H1 (cell line): ENCODE measurements around the gene MTO1. TPM values are rescaled to one million over a fixed set of nuclear protein-coding genes. Genes with fewer than 3 reads are reported as not detected.

ENCODE experiments used
- CTCF ChIA-PET: fragments of 300-600 bp; sonication (Branson Sonifier 250); formaldehyde crosslinking; loops from one replicate; lab custom pipeline; 2021; ENCODE audit not compliant: partially characterized antibody; lab: Charles Lee
- POLR2A ChIA-PET: fragments of 300-600 bp; sonication (Branson Sonifier 250); formaldehyde crosslinking; loops from one replicate; lab custom pipeline; 2021; ENCODE audit warnings: inconsistent platforms; ENCODE audit not compliant: partially characterized antibody; lab: Charles Lee
- DNase-seq, 2 experiments: peaks; one replicate each; pipeline versions ENCODE4 v3.0.0 to v3.0.0-alpha.2; 2010 to 2022; ENCODE audit warnings: low spot score in 2 of 2, low read depth in 1 of 2, mixed read lengths in 1 of 2
- FAIRE-seq: peaks from 2 replicates; lab custom pipeline; 2011; peaks lifted over from hg19 to GRCh38; lab: Jason Lieb, UNC
- H2AFZ ChIP-seq: 2 replicates; pipeline ENCODE4 v1.8.1; 2012; ENCODE audit warnings: low read length, inconsistent platforms
- H2AK5ac ChIP-seq: 2 replicates; pipeline ENCODE4 v1.6.1; 2013; ENCODE audit warnings: low read depth, low read length
- H2BK120ac ChIP-seq: replicated peaks from 2 replicates; pipeline ENCODE3; 2013; ENCODE audit warnings: low read depth, low read length, inconsistent platforms
- H2BK12ac ChIP-seq: 2 replicates; pipeline ENCODE4 v1.6.1; 2013; ENCODE audit warnings: low read depth, low read length
- H2BK15ac ChIP-seq: 2 replicates; pipeline ENCODE4 v1.6.1; 2013; ENCODE audit warnings: low read length
- H2BK20ac ChIP-seq: 2 replicates; pipeline ENCODE4 v1.6.1; 2013; ENCODE audit warnings: low read length
- H2BK5ac ChIP-seq: 2 replicates; pipeline ENCODE4 v1.6.1; 2013; ENCODE audit warnings: low read depth, low read length
- H3K14ac ChIP-seq: 2 replicates; pipeline ENCODE4 v1.6.1; 2013; ENCODE audit warnings: inconsistent platforms; ENCODE audit not compliant: insufficient read length
- H3K18ac ChIP-seq: 2 replicates; pipeline ENCODE4 v1.6.1; 2013; ENCODE audit warnings: low read length; ENCODE audit errors: extremely low read depth
- H3K23ac ChIP-seq: 2 replicates; pipeline ENCODE4 v1.6.1; 2013; ENCODE audit warnings: inconsistent platforms; ENCODE audit not compliant: insufficient read length
- H3K23me2 ChIP-seq: 2 replicates; pipeline ENCODE4 v1.6.1; 2013; ENCODE audit warnings: low read depth, low read length
- H3K27ac ChIP-seq: 2 replicates; pipeline ENCODE4 v1.6.1; 2011; ENCODE audit warnings: low read depth, low read length, inconsistent platforms
- H3K27me3 ChIP-seq, 4 experiments: replicated peaks in 1 of 4; 1 replicate in 1 of 4; 2 replicates in 3 of 4; pipeline versions ENCODE4 v1.6.1 to v1.8.1; 2011 to 2013; ENCODE audit warnings: low read length in 3 of 4, mild to moderate bottlenecking in 3 of 4, inconsistent platforms in 2 of 4, mixed read lengths in 2 of 4, moderate library complexity in 1 of 4; ENCODE audit not compliant: control insufficient read depth in 3 of 4, insufficient read depth in 3 of 4; ENCODE audit errors: extremely low read depth in 1 of 4
- H3K36me3 ChIP-seq, 4 experiments: 2 replicates each; pipeline versions ENCODE4 v1.6.1 to v1.8.1; 2011 to 2013; ENCODE audit warnings: mild to moderate bottlenecking in 4 of 4, low read length in 3 of 4, moderate library complexity in 2 of 4, control low read depth in 1 of 4, inconsistent platforms in 1 of 4; ENCODE audit not compliant: insufficient read depth in 4 of 4, control insufficient read depth in 2 of 4
- H3K4ac ChIP-seq: replicated peaks from 2 replicates; pipeline ENCODE3; 2013; ENCODE audit warnings: low read length, low read depth, mixed read lengths, inconsistent platforms; ENCODE audit not compliant: insufficient read length
- H3K4me1 ChIP-seq, 4 experiments: replicated peaks in 1 of 4; 1 replicate in 1 of 4; 2 replicates in 3 of 4; pipeline versions ENCODE4 v1.6.1 to v1.8.1; 2011 to 2013; ENCODE audit warnings: low read length in 3 of 4, inconsistent platforms in 2 of 4, mixed read lengths in 1 of 4; ENCODE audit not compliant: insufficient read depth in 4 of 4, control insufficient read depth in 3 of 4
- H3K4me2 ChIP-seq, 2 experiments: 2 replicates each; pipeline versions ENCODE4 v1.6.1 to v1.8.1; 2011 to 2013; ENCODE audit warnings: low read depth in 2 of 2, low read length in 2 of 2, control low read depth in 1 of 2, inconsistent platforms in 1 of 2, mild to moderate bottlenecking in 1 of 2; ENCODE audit not compliant: insufficient read depth in 1 of 2
- H3K4me3 ChIP-seq, 4 experiments: fragments of 200-600, 300-600 bp in 1 of 4; sonication (generic), shearing (Covaris generic), sonication (Bioruptor Twin) in 1 of 4; 2 replicates each; pipeline versions ENCODE4 v1.5.1 to v1.8.1; 2011 to 2016; ENCODE audit warnings: low read length in 4 of 4, low read depth in 3 of 4, control low read depth in 2 of 4, inconsistent platforms in 2 of 4, mild to moderate bottlenecking in 2 of 4, mixed read lengths in 1 of 4, moderate library complexity in 1 of 4; ENCODE audit not compliant: insufficient read depth in 2 of 4; ENCODE audit errors: extremely low read depth in 1 of 4
- H3K56ac ChIP-seq: replicated peaks from 2 replicates; pipeline ENCODE3; 2013; ENCODE audit warnings: low read depth, mild to moderate bottlenecking, mixed read lengths, low read length, inconsistent platforms; ENCODE audit not compliant: insufficient read length
- H3K79me1 ChIP-seq: 2 replicates; pipeline ENCODE4 v1.6.1; 2013; ENCODE audit warnings: low read depth, low read length, control low read depth
- H3K79me2 ChIP-seq, 2 experiments: 2 replicates each; pipeline versions ENCODE4 v1.6.1 to v1.8.1; 2012 to 2013; ENCODE audit warnings: low read length in 2 of 2, mild to moderate bottlenecking in 2 of 2, inconsistent platforms in 1 of 2; ENCODE audit not compliant: insufficient read depth in 2 of 2, control insufficient read depth in 1 of 2
- H3K9ac ChIP-seq, 4 experiments: replicated peaks in 1 of 4; 1 replicate in 1 of 4; 2 replicates in 3 of 4; pipeline versions ENCODE4 v1.6.1 to v1.8.1; 2011 to 2013; ENCODE audit warnings: low read depth in 3 of 4, low read length in 3 of 4, control low read depth in 2 of 4, mild to moderate bottlenecking in 2 of 4, moderate library complexity in 2 of 4, inconsistent platforms in 1 of 4; ENCODE audit errors: extremely low read depth in 1 of 4
- H3K9me3 ChIP-seq, 2 experiments: 2 replicates each; pipeline versions ENCODE4 v1.6.1 to v1.8.1; 2012 to 2013; ENCODE audit warnings: mild to moderate bottlenecking in 2 of 2, moderate library complexity in 2 of 2, control low read depth in 1 of 2, inconsistent platforms in 1 of 2, low read depth in 1 of 2, low read length in 1 of 2, mixed read lengths in 1 of 2; ENCODE audit not compliant: insufficient read depth in 2 of 2
- H4K20me1 ChIP-seq, 2 experiments: replicated peaks in 1 of 2; 2 replicates each; pipeline versions ENCODE3 to v1.8.1; 2011 to 2013; ENCODE audit warnings: inconsistent platforms in 2 of 2, low read length in 2 of 2, mild to moderate bottlenecking in 1 of 2; ENCODE audit not compliant: insufficient read depth in 2 of 2, control insufficient read depth in 1 of 2
- H4K5ac ChIP-seq: 2 replicates; pipeline ENCODE4 v1.6.1; 2013; ENCODE audit warnings: low read length, low read depth, mixed read lengths, inconsistent platforms; ENCODE audit not compliant: insufficient read length
- H4K8ac ChIP-seq: 2 replicates; pipeline ENCODE4 v1.8.0; 2013; ENCODE audit warnings: mild to moderate bottlenecking, moderate library complexity, low read length, inconsistent platforms; ENCODE audit not compliant: insufficient read depth; ENCODE audit errors: extremely low read depth
- H4K91ac ChIP-seq: replicated peaks from 2 replicates; pipeline ENCODE3; 2013; ENCODE audit warnings: low read length, mixed read lengths, inconsistent platforms; ENCODE audit not compliant: insufficient read length
- ASH2L ChIP-seq: fragments of 200-600, 300-600 bp; sonication (generic); IDR thresholded peaks from one replicate; pipeline ENCODE4 v1.7.1; 2017; ENCODE audit warnings: low read length
- BACH1 ChIP-seq: IDR thresholded peaks from 2 replicates; pipeline ENCODE4 v1.6.1; 2012; ENCODE audit warnings: low read length, improper control_type of control experiment
- BCL11A ChIP-seq, 2 experiments: IDR thresholded peaks; one replicate each; pipeline ENCODE4 v1.6.1; 2011; ENCODE audit warnings: low read depth in 2 of 2, low read length in 2 of 2, mild to moderate bottlenecking in 2 of 2
- GTF2F1 ChIP-seq: IDR thresholded peaks from 2 replicates; pipeline ENCODE4 v1.6.1; 2012; ENCODE audit warnings: low read depth, low read length, improper control_type of control experiment, borderline replicate concordance
- HDAC2 ChIP-seq, 2 experiments: fragments of 300-600 bp in 1 of 2; sonication (generic) in 1 of 2; IDR thresholded peaks; 2 replicates each; pipeline ENCODE4 v1.6.1; 2011 to 2012; ENCODE audit warnings: low read depth in 2 of 2, low read length in 2 of 2, mild to moderate bottlenecking in 2 of 2, moderate library complexity in 2 of 2, borderline replicate concordance in 1 of 2, inconsistent platforms in 1 of 2
- KDM4A ChIP-seq: IDR thresholded peaks from one replicate; pipeline ENCODE4 v1.7.1; 2012; ENCODE audit warnings: low read depth, mild to moderate bottlenecking, moderate library complexity, low read length, inconsistent platforms; ENCODE audit not compliant: severe bottlenecking
- PHF8 ChIP-seq: fragments of 200-600 bp; sonication (generic); conservative IDR thresholded peaks from 2 replicates; pipeline ENCODE4 v1.7.1; 2012; ENCODE audit warnings: low read depth, mild to moderate bottlenecking, inconsistent platforms, low read length, moderate library complexity
- RXRA ChIP-seq: IDR thresholded peaks from 2 replicates; pipeline ENCODE4 v1.6.1; 2011; ENCODE audit warnings: low read depth, mild to moderate bottlenecking, low read length, moderate library complexity; ENCODE audit not compliant: insufficient read depth
- SRF ChIP-seq: IDR thresholded peaks from 2 replicates; pipeline ENCODE4 v1.6.1; 2011; ENCODE audit warnings: mild to moderate bottlenecking, low read depth, low read length, moderate library complexity
- TEAD4 ChIP-seq: IDR thresholded peaks from 2 replicates; pipeline ENCODE4 v1.6.1; 2012; ENCODE audit warnings: low read depth, low read length, inconsistent platforms, mixed read lengths
- WGBS, 2 experiments: shearing (Covaris generic) in 1 of 2; methylation state at CpG; one replicate each; pipeline versions ENCODE4 v1.1.6 to v1.1.7; 2013 to 2015; ENCODE audit warnings: low lambda C conversion rate in 2 of 2, mixed read lengths in 2 of 2, inconsistent platforms in 1 of 2, low coverage in 1 of 2, missing lambda C conversion rate in 1 of 2; ENCODE audit not compliant: insufficient replicate concordance in 2 of 2, insufficient coverage in 1 of 2, insufficient read length in 1 of 2; ENCODE audit errors: extremely low coverage in 1 of 2, missing lambda C conversion rate in 1 of 2; 5-methylcytosine and 5-hydroxymethylcytosine counted together
- polyA plus RNA-seq, 7 experiments: library from polyadenylated mRNA; depleted of rRNA in 3 of 7; stranded (reverse) in 5 of 7; unstranded in 2 of 7; fragments of >200 nt in 5 of 7; fragments of 200-250 nt in 2 of 7; gene quantifications; 1 replicate in 5 of 7; 2 replicates in 1 of 7; 4 replicates in 1 of 7; pipeline versions ENCODE4 v1.2.1 to v1.2.3, GENCODE V29; 2011 to 2013; ENCODE audit warnings: missing spikeins in 2 of 7, mixed read lengths in 2 of 7
- total RNA-seq: library from RNA; stranded (reverse); fragmentation: NEBNext Ultra II Directional; extraction: Animal tissue kit (Norgen Biotek cat#: 25700); gene quantifications from 2 replicates; pipeline ENCODE4 v1.2.1, GENCODE V29; 2021

MTO1 gene
- total and polyA plus RNA-seq, 2 of the 8 experiments (the other 6 are each of a cell fraction or from before 2014, with no cell fraction given), result 20.9 to 31.6 TPM

DNA sequence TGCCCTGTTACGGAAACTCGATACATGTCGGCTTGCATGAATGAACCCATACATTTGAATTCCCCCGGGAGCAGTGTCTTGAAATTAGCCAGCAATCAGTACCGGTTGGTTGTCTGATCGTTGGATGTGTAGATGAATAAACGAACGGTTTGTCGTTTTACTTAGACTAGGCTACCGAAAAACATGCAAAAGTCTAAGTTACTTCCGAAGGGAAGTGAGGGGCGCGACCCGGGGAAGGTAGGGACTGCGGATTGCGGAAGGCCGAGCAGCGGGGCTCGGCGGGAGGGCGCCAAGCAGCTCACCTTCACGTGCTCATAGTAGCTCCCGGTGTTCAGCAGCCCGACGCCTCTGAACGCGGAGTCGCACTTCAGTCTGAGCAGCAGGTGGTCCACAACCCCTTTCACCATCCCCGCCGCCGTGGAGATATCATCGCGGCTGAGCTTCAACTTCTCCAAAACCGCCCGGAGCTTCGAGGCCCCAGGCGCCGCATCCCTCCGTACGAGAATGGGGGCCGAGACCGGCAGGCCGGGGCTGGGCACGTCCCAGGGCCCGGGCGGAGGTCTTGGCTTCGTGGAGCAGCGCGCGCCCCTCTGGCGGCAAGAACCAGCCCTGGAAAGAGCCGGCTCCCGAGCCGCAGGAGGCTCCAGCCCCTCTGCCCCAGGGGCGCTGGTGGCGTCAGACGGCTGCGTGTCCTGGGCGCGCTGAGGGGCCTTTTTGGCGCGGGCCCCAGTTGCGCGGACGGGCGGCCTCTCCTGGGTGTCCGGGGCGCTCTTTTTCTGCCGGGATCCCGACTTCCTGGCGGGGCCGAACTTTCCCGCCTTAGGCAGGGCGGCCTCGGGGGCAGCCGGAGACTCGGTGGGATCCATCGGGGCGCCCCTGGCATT, 10.1 kb upstream of the MTO1 start:
- CTCF ChIA-PET, result interaction anchor here (1.0 to 1.3 kb wide), 4 partner anchors 10 to 202 kb away, joined by 3 read pairs; partner anchors contain the start of genes MTO1 and SLC17A5
- Histone ChIP-seq H4K20me1 (no peaks in the 10 kb centered on the region), H4K91ac (peak overlapping the region; percentile 74), H3K4me3 (peak overlapping the region; percentile 51 to 82 (median 62)), H3K14ac (no peak overlapping the region), H3K79me1 (no peaks in the 10 kb centered on the region), H2BK15ac (peak overlapping the region; percentile 72; the same call in 1 of the 2 replicates), H2AFZ (peak overlapping the region; percentile 24; the same call in 1 of the 2 replicates), H2BK12ac (peak overlapping the region; percentile 43; the same call in 1 of the 2 replicates), H2BK20ac (0 out of 2 replicates have a peak overlapping the region, but pooled peaks have one; percentile 72), H4K5ac (peak overlapping the region; percentile 37), H3K36me3 (no peaks in the 10 kb centered on the region; a peak in 1 of 8 replicates), H3K27ac (no peak overlapping the region; the same call in 1 of the 2 replicates), H2BK120ac (no peak overlapping the region), H2AK5ac (no peak overlapping the region), H3K18ac (peak overlapping the region; percentile 78), H3K56ac (no peak overlapping the region), H3K4ac (peak overlapping the region; percentile 22), H3K4me1 (peaks cover 0 to 2% (median under 1%) of the 10 kb centered on the region in 4 experiments; a peak in 2 of 7 replicates), H4K8ac (peak overlapping the region; percentile 96), H3K27me3 (peaks cover 0 to 6% (median 3%) of the 10 kb centered on the region in 4 experiments; a peak in 4 of 7 replicates), H3K23me2 (no peaks in the 10 kb centered on the region; the same call in 1 of the 2 replicates), H3K4me2 (peak overlapping the region; percentile 69 to 98), H3K23ac (no peak overlapping the region), H3K9me3 (no peaks in the 10 kb centered on the region), H3K9ac (peak overlapping the region; percentile 59 to 67 (median 60)), H2BK5ac (no peak overlapping the region), H3K79me2 (peaks cover 0 to 2% of the 10 kb centered on the region in 2 experiments; a peak in 2 of 4 replicates)
- POLR2A ChIA-PET, result interaction anchor here (0.7 to 3.6 kb wide), 16 partner anchors 8 to 229 kb away, joined by 3 to 35 read pairs (median 3); partner anchors contain the start of gene MTO1
- DNase-seq (peak; percentile 39 to 73), FAIRE-seq (no peak)
- 46% methylated on average over 65 of the region's 79 CpGs; no CpG with 5 or more reads in 1 of the 2 experiments for WGBS, 2 experiments
- TF ChIP-seq SRF (no peak), PHF8 (peak; percentile 47; the same call in 1 of the 2 replicates), RXRA (no peak), TEAD4 (no peak), GTF2F1 (no peak), KDM4A (peak; percentile 80), BCL11A (IDR thresholded peaks at IDR 0.05; ENCODE audit: low read depth in 2 of 2, low read length in 2 of 2) (no peak), ASH2L (peak; percentile 69), HDAC2 (IDR thresholded peaks at IDR 0.05; ENCODE audit: borderline replicate concordance in 1 of 2, low read depth in 2 of 2, low read length in 2 of 2) (peak in 1 of 2 experiments; percentile 75; a peak in 1 of 4 replicates), BACH1 (no peak)
